Aorta (tissue), 5 donors: ENCODE results near the gene AKAP12. TPM values are rescaled to one million over a fixed set of nuclear protein-coding genes. Genes with fewer than 3 reads are reported as not detected.

Experiments used
- ATAC-seq: fragments of 200-7000 bp; cut with Tn5 transposase; one replicate; pipeline ENCODE4 v1.9.1; 2022; ENCODE audit warnings: moderate library complexity; ENCODE audit not compliant: low FRiP score
- DNase-seq, 2 donors: peaks; one replicate each; pipeline ENCODE4 v3.0.0-alpha.2; 2020
- H3K27ac ChIP-seq, 2 donors: one replicate each; pipeline ENCODE4 v1.5.1; 2013; ENCODE audit warnings: low read length in 2 of 2, mild to moderate bottlenecking in 2 of 2, moderate library complexity in 2 of 2, control low read depth in 1 of 2, inconsistent platforms in 1 of 2, low read depth in 1 of 2
- H3K27me3 ChIP-seq, 2 donors: one replicate each; pipeline ENCODE4 v1.6.1; 2013; ENCODE audit warnings: control low read depth in 1 of 2, low read length in 1 of 2, mild to moderate bottlenecking in 1 of 2, moderate library complexity in 1 of 2; ENCODE audit not compliant: insufficient read depth in 2 of 2, control insufficient read depth in 1 of 2
- H3K36me3 ChIP-seq, 2 donors: one replicate each; pipeline ENCODE4 v1.6.1; 2013; ENCODE audit warnings: control low read depth in 1 of 2, low read length in 1 of 2, mild to moderate bottlenecking in 1 of 2; ENCODE audit not compliant: insufficient read depth in 2 of 2, control insufficient read depth in 1 of 2
- H3K4me1 ChIP-seq, 2 donors: one replicate each; pipeline ENCODE4 v1.6.1; 2013; ENCODE audit warnings: low read length in 2 of 2, control low read depth in 1 of 2, mild to moderate bottlenecking in 1 of 2, moderate library complexity in 1 of 2; ENCODE audit not compliant: insufficient read depth in 2 of 2, control insufficient read depth in 1 of 2
- H3K4me3 ChIP-seq, 2 donors: one replicate each; pipeline ENCODE4 v1.5.1; 2013; ENCODE audit warnings: low read length in 2 of 2, control low read depth in 1 of 2, mild to moderate bottlenecking in 1 of 2
- H3K9me3 ChIP-seq: one replicate; pipeline ENCODE4 v1.6.1; 2013; ENCODE audit warnings: mild to moderate bottlenecking, low read length; ENCODE audit not compliant: control insufficient read depth
- whole genome bisulfite sequencing, 2 donors: extraction: QIAGEN DNeasy Blood & Tissue Kit; methylation state at CpG; one replicate each; pipeline ENCODE4 v1.1.7; 2013; 5-methylcytosine and 5-hydroxymethylcytosine counted together
- intact Hi-C, 2 donors: fragments of 100-400 bp; cut with DNase I; formaldehyde crosslinking; loops; one replicate each; pipeline versions ENCODE4 v1.14.2 to v1.15.0; 2022
- long read RNA-seq, 2 donors: library from polyadenylated mRNA; unstranded; transcript quantifications; one replicate each; pipeline ENCODE4 v2.0.0, GENCODE V29; 2020 to 2021
- polyA plus RNA-seq, 2 donors: library from polyadenylated mRNA; stranded (reverse); fragments of 200-250 nt; gene quantifications; one replicate each; pipeline ENCODE4 v1.2.3, GENCODE V29; 2013
- total RNA-seq, 2 donors: library from RNA; stranded (reverse); fragmentation: NEBNext Ultra II Directional; extraction: Animal tissue kit (Norgen Biotek cat#: 25700); gene quantifications; one replicate each; pipeline ENCODE4 v1.2.1, GENCODE V29; 2021
- donor health status: healthy with polysubstance abuse.
- donor health status: Bipolar disorder and iron deficiency.
- donor health status: DM: no; HTN: no; CAD: no.
- donor health status: DM: no; HTN: no; CAD: no.
- donor health status: DM: yes; HTN: yes; CAD: no.

The AKAP12 gene, protein sequence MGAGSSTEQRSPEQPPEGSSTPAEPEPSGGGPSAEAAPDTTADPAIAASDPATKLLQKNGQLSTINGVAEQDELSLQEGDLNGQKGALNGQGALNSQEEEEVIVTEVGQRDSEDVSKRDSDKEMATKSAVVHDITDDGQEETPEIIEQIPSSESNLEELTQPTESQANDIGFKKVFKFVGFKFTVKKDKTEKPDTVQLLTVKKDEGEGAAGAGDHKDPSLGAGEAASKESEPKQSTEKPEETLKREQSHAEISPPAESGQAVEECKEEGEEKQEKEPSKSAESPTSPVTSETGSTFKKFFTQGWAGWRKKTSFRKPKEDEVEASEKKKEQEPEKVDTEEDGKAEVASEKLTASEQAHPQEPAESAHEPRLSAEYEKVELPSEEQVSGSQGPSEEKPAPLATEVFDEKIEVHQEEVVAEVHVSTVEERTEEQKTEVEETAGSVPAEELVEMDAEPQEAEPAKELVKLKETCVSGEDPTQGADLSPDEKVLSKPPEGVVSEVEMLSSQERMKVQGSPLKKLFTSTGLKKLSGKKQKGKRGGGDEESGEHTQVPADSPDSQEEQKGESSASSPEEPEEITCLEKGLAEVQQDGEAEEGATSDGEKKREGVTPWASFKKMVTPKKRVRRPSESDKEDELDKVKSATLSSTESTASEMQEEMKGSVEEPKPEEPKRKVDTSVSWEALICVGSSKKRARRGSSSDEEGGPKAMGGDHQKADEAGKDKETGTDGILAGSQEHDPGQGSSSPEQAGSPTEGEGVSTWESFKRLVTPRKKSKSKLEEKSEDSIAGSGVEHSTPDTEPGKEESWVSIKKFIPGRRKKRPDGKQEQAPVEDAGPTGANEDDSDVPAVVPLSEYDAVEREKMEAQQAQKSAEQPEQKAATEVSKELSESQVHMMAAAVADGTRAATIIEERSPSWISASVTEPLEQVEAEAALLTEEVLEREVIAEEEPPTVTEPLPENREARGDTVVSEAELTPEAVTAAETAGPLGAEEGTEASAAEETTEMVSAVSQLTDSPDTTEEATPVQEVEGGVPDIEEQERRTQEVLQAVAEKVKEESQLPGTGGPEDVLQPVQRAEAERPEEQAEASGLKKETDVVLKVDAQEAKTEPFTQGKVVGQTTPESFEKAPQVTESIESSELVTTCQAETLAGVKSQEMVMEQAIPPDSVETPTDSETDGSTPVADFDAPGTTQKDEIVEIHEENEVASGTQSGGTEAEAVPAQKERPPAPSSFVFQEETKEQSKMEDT (N-terminal part only)
- total RNA-seq = 100 to 1,000 TPM in 1 of 2 donors, 10 to 100 TPM in 1; 77.7 to 101 TPM
- polyA plus RNA-seq = 10 to 100 TPM; 19.2 to 69.3 TPM
- long read RNA-seq, donor 1, partial matches to known transcripts = 81 of 139 reads
- long read RNA-seq, donor 1, other reads (novel, unspliced or antisense) = 58 of 139 reads
- long read RNA-seq, donor 2, full-length matches to known transcripts = 1 of 56 reads
- long read RNA-seq, donor 2, partial matches to known transcripts = 35 of 56 reads
- long read RNA-seq, donor 2, other reads (novel, unspliced or antisense) = 20 of 56 reads

DNA sequence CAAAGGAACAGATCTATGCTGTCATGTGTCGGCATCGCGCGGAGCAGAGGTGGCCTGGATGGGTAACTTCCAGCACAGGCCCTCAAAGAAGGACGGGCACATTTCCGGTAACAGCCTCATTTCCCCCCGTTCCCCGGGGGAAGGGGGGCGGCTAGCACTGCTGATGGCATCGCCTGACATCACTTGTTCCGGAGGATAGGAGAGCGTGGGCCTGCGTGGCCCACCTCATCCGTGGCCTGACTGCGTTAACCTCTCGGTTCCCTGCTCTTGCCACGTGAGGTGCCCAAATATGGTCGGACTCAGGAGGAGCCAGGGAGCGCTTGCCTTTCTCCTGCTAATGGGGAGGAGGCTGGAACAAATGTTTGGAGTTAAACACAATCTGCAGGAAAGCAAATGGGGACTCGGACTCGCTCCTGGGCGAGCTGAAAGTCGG, at the start of gene AKAP12:
AKAP12 (plus strand) TSS at position 365 of the 433 bp plus-strand sequence. CDS start 596 bp downstream, outside the sequence.
- Histone ChIP-seq H3K4me1 (no peaks in the 10 kb centered on the region), H3K36me3 (no peaks in the 10 kb centered on the region), H3K27ac (peak within 1 kb of the TSS; percentile 23 to 76), H3K9me3 (no peaks in the 10 kb centered on the region), H3K4me3 (peak within 1 kb of the TSS; percentile 58 to 90), H3K27me3 (no peaks in the 10 kb centered on the region)
- intact Hi-C loops = loop anchor here (5.0 to 10.0 kb wide), 3 partner anchors 83 to 345 kb away; no protein-coding TSS in a partner anchor
- ATAC-seq (peak; percentile 83), DNase-seq (peak; percentile 57 to 85)
- 15 to 17% methylated on average over 23 of the region's 23 CpGs for WGBS, 2 donors

DNA sequence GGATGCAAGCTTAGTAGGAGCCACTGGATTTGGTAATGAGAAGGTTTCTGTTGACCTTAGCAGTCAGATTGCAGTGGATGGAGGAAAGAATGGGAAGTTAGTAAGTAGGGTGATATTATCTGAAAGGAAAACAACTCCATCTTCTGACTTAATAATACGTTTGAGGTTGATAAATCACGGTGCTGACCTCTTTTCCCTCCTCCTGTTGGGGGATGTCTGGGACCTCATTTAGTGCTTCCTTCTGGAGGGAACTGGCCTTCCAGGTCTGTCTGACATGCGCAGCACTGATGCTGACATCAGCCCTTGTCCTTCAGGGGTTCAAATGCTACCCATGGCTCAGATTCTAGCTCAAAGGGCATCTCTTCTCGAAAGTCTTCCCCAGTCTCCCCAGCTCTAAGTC, 48.2 kb upstream of the AKAP12 start:
- 73 to 75% methylated on average over 4 of the region's 4 CpGs for WGBS, 2 donors
- no peak overlapping the region for H3K27ac ChIP-seq
- no peak for ATAC-seq
- no peaks in the 10 kb centered on the region for H3K36me3 ChIP-seq
- no peak overlapping the region for H3K4me3 ChIP-seq
- no peaks in the 10 kb centered on the region for H3K9me3 ChIP-seq
- no peak for DNase-seq
- intact Hi-C loops = no loop called here
- no peaks in the 10 kb centered on the region for H3K4me1 ChIP-seq
- peaks cover 0 to 3% of the 10 kb centered on the region in 2 donors for H3K27me3 ChIP-seq

DNA sequence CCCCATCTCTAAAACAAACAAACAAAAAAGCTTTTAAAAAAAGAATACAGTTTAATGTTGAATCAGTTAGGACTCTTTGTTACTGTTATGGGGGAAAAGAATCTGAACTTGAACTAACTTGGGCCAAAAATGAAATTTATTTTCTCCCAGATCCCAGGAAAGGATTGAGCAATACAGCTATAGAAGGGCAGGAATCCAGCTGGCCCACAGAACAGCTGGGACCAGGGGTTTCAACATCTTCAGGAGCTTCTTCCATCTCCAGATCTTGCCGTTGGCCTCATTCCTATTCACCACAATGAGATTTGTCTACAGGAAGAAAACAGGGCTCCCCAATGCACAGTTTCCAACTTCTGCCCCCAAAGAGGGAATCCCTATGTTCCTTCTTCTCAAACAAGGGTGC, 43.2 kb upstream of the AKAP12 start:
- Histone ChIP-seq H3K4me1 (no peaks in the 10 kb centered on the region), H3K27me3 (peaks cover 0 to 2% of the 10 kb centered on the region in 2 donors), H3K9me3 (no peaks in the 10 kb centered on the region), H3K36me3 (no peaks in the 10 kb centered on the region), H3K4me3 (no peak overlapping the region), H3K27ac (no peak overlapping the region)
- intact Hi-C loops = no loop called here
- 84 to 100% methylated on average over 1 of the region's 1 CpG for WGBS, 2 donors
- ATAC-seq (peak; percentile 75), DNase-seq (peak in 1 of 2 donors; percentile 54)

DNA sequence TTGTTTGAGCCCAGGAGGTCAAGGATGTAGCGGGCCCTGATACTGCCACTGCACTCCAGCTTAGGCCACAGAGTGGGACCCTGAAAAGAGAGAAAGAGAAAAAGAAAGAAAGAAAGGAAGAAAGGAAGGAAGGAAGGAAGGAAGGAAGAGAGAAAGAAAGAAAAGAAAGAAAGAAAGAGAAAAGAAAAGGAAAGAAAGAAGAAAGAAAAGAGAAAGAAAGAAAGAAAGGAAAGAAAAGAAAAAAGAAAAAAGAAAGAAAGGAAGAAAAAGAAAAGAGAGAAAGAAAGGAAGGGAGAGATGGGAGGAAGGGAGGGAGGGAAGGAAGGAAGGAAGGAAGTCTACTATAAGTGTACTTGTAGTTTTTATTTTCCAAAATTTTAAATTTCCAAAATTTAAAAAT, 42.2 kb upstream of the AKAP12 start:
- 97 to 100% methylated on average over 1 of the region's 1 CpG for WGBS, 2 donors
- ATAC-seq = no peak
- DNase-seq = no peak
- Histone ChIP-seq H3K4me1 (no peaks in the 10 kb centered on the region), H3K4me3 (no peak overlapping the region), H3K9me3 (no peaks in the 10 kb centered on the region), H3K27me3 (peaks cover 0 to under 1% of the 10 kb centered on the region in 2 donors), H3K27ac (no peak overlapping the region), H3K36me3 (no peaks in the 10 kb centered on the region)
- intact Hi-C loops = no loop called here

DNA sequence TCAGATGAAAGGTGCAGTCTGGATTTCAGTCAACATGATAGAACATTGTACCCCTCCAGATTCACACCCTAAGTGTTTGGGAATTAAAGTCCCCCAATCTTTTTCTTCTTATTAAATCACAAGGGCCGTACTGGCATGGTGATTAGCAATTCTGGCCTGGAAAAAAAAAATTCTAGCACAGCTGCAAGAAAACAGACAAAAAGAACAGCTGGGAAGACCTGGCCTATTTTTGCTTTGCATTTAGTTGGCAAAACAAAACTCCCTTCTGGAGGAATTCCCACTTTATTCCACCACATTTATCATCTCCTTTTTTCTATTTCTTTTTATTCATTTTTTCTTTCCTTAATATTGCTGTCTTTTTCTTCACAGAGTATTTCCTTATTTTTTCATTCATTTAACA, 39.8 kb upstream of the AKAP12 start:
- intact Hi-C loops = no loop called here
- no peaks in the 10 kb centered on the region for H3K9me3 ChIP-seq
- H3K36me3 ChIP-seq = no peaks in the 10 kb centered on the region
- DNase-seq = no peak
- 63 to 73% methylated on average over 1 of the region's 1 CpG for WGBS, 2 donors
- no peak overlapping the region for H3K27ac ChIP-seq
- ATAC-seq = no peak
- H3K4me3 ChIP-seq = no peak overlapping the region
- no peaks in the 10 kb centered on the region for H3K4me1 ChIP-seq
- no peaks in the 10 kb centered on the region for H3K27me3 ChIP-seq

DNA sequence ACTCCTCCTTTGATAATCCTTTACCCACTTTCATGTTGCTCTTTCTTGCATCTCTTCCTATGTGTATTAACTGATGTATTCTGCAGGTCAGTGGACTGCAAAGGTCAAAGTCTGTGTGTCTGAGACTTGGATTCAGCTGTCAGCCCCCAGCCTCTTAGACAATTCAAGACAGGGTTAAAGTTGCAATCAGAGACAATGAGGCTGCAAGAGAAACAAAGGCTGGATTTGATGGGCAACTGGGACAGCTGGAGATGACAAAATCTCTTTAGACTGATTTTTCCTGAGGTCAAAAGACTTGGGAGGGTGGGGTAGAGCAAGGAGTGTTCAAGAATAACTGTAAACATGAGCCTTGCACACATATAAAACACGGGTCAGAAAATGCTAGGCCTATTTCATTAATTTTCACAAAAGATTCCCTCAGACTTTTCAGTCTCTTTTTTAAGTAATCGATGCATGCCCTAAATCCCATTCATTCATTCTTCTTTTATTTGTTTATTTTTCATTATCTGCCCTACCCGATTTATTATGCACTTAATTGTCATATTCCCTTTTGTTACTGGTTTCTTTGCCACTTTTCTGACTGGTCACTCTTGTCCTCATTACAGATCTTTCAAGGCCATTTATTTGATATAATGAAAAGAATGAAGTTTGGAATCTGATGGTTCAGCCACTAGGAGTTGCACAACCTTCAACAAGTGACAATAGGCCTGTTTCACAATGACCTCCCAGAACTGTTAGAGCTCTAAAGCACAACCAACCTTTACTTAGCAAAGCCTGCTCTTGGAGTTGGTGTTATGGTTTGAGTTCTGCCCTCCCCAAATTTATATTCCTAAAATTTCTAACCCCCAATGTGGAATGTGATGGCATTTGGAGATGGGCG, 33.8 kb upstream of the AKAP12 start:
- Histone ChIP-seq H3K9me3 (no peaks in the 10 kb centered on the region), H3K4me3 (no peak overlapping the region), H3K27ac (no peak overlapping the region), H3K4me1 (no peaks in the 10 kb centered on the region), H3K36me3 (no peaks in the 10 kb centered on the region), H3K27me3 (no peaks in the 10 kb centered on the region)
- WGBS, 2 donors = 93 to 97% methylated on average over 4 of the region's 4 CpGs
- intact Hi-C loops = no loop called here
- ATAC-seq = no peak
- no peak for DNase-seq

DNA sequence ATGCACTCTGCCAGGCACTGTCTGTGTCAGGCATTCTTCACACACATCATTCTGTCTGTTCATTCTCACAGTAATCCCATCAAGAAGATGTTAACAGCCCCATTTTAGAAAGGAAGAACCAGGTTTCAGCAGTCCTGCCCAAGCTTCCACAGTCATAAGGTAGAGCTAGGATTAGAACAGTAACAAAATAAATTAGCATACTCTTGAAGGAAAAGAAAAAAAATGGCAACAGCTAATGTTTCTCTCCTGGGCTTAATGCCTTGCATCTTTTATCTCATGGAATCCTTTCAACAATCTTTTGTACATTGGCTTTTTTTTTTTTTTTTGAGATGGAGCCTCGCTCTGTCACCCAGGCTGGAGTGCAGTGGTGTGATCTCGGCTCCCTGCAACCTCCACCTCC, 32.1 kb upstream of the AKAP12 start:
- WGBS, 2 donors = 97% methylated on average over 2 of the region's 2 CpGs
- no peak for DNase-seq
- H3K27ac ChIP-seq = no peak overlapping the region
- no peaks in the 10 kb centered on the region for H3K36me3 ChIP-seq
- H3K4me1 ChIP-seq = no peaks in the 10 kb centered on the region
- intact Hi-C loops = no loop called here
- no peak overlapping the region for H3K4me3 ChIP-seq
- no peaks in the 10 kb centered on the region for H3K9me3 ChIP-seq
- no peaks in the 10 kb centered on the region for H3K27me3 ChIP-seq
- ATAC-seq = no peak
